ENCODE data around the gene KIZ. TPM values are rescaled to one million over a fixed set of nuclear protein-coding genes. Genes with fewer than 3 reads are reported as not detected.
A peak's percentile ranks its signal among the peaks of the same experiment; 100 is the strongest.

The KIZ gene
- total RNA-seq, 1 experiment from 2014 or later = 43.6 TPM

DNA sequence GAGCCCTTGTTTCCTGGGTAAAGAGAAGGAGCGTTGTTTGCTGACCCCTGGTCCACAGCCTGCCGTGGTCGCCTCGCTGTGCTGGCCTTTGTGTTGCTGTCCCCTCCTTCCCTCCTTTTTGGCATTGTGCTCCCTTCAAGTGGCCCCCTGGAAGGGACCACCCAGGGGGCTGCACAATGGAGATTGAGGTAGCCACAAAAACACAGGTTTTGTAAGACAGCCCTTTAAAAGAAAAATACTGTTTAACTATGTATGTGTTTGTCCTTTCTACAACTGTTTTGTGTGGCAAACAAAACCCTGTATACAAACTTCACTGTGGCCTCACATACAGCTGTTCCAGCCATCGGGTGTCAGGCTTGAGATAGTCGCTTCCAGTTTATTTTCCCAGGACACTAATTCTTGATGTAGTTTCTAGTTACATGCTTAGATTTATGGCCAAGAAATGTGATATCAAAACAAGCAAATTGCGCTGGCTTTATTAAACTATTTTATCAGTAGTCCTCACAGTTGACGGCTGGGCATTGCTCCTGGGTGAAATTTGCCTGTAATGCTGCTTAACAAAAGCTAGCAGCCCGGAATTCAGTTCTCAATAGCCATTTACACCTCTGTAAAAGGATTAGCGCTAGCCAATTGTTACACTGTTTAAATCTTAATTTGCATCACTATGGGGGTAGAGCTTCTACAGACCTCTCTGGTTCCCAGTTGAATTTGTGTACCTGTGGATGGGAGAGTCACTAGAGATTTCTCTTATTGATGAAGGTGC lies 64.1 kb downstream of the KIZ start (continued):
- TF ChIP-seq, protein P1, sequence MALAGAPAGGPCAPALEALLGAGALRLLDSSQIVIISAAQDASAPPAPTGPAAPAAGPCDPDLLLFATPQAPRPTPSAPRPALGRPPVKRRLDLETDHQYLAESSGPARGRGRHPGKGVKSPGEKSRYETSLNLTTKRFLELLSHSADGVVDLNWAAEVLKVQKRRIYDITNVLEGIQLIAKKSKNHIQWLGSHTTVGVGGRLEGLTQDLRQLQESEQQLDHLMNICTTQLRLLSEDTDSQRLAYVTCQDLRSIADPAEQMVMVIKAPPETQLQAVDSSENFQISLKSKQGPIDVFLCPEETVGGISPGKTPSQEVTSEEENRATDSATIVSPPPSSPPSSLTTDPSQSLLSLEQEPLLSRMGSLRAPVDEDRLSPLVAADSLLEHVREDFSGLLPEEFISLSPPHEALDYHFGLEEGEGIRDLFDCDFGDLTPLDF (CRISPR knock-in tag; IDR thresholded peaks at IDR 0.05) = no peak
- TF ChIP-seq JUN (CRISPR knock-in tag; IDR thresholded peaks at IDR 0.05) (no peak), CREB1 (CRISPR knock-in tag; IDR thresholded peaks at IDR 0.05) (no peak), ATF1 (CRISPR knock-in tag; IDR thresholded peaks at IDR 0.05) (no peak)

DNA sequence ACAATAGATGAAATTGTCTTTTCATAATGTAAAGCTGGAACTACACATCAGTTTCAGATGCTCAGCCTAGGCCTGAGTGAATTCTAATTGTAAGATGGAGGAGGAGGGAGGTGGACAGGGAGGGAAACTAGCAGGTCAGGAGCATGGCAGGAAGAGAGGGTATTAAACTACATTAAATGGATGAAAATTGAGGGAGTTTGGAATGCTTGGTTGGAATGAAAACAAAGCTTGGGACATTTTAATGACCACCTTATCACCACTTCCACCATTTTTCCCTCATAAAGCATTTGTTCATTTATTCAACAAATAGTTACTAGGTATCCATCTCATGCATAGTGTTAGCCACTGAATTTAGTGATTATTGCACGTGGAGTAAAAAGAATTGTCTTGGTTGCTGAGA lies 65.0 kb downstream of the KIZ start:
- Mint-ChIP-seq H3K9me3 (no peaks in the 10 kb centered on the region), H3K36me3 (no peaks in the 10 kb centered on the region), H3K4me3 (peak overlapping the region; percentile 66), H3K27me3 (ENCODE audit: low read depth) (no peaks in the 10 kb centered on the region), H3K27ac (peak overlapping the region; percentile 99), H3K4me1 (peaks cover 78% of the 10 kb centered on the region)
- no peak for ATAC-seq
- ChIA-PET POLR2A (interaction anchor here (0.9 to 1.1 kb wide), 3 partner anchors 9 to 65 kb away, joined by 3 to 7 read pairs (median 4); partner anchors contain the start of gene KIZ), CTCF (interaction anchor here (1.1 to 3.9 kb wide), 3 partner anchors 45 to 142 kb away, joined by 3 to 24 read pairs (median 5); no protein-coding TSS in a partner anchor)
- TF ChIP-seq NFATC4 (CRISPR knock-in tag; IDR thresholded peaks at IDR 0.05) (no peak), ESRRA (CRISPR knock-in tag; IDR thresholded peaks at IDR 0.05; ENCODE audit: borderline replicate concordance) (no peak), TCF7 (CRISPR knock-in tag; IDR thresholded peaks at IDR 0.05; ENCODE audit: low read depth) (no peak), RELA (CRISPR knock-in tag; IDR thresholded peaks at IDR 0.05; ENCODE audit: borderline replicate concordance) (no peak)
- TF ChIP-seq, protein P1 (CRISPR knock-in tag; IDR thresholded peaks at IDR 0.05) = no peak
- TF ChIP-seq, protein P2, sequence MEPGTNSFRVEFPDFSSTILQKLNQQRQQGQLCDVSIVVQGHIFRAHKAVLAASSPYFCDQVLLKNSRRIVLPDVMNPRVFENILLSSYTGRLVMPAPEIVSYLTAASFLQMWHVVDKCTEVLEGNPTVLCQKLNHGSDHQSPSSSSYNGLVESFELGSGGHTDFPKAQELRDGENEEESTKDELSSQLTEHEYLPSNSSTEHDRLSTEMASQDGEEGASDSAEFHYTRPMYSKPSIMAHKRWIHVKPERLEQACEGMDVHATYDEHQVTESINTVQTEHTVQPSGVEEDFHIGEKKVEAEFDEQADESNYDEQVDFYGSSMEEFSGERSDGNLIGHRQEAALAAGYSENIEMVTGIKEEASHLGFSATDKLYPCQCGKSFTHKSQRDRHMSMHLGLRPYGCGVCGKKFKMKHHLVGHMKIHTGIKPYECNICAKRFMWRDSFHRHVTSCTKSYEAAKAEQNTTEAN (CRISPR knock-in tag; IDR thresholded peaks at IDR 0.05) = no peak
- TF ChIP-seq, protein P3, sequence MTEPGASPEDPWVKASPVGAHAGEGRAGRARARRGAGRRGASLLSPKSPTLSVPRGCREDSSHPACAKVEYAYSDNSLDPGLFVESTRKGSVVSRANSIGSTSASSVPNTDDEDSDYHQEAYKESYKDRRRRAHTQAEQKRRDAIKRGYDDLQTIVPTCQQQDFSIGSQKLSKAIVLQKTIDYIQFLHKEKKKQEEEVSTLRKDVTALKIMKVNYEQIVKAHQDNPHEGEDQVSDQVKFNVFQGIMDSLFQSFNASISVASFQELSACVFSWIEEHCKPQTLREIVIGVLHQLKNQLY (CRISPR knock-in tag; IDR thresholded peaks at IDR 0.05) = no peak
- no peak for DNase-seq (ENCODE audit: low spot score)

DNA sequence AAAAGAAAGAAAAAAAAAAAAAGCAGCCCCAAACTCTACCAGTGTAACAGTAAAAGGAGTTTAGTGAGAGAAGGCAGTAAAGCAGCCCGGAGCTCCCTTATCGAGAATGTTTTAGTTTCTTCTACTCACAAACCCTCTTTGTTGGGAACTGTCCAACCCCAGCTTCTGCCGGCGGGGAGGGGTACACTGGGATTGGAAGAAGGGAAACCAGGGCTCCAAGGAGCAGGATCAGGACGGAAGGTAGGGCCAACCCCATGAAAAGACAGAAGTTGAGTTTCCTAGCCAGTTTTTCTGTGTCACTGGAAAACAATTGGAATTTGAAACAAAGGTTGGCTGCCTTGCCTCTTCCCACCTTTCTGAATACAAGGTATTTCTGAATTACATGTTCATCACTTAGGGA lies 66.0 kb downstream of the KIZ start:
- no peaks in the 10 kb centered on the region for H3K27me3 Mint-ChIP-seq (ENCODE audit: low read depth)
- H3K36me3 Mint-ChIP-seq = no peaks in the 10 kb centered on the region
- H3K27ac Mint-ChIP-seq = peak overlapping the region; percentile 99
- TF ChIP-seq, protein P4, sequence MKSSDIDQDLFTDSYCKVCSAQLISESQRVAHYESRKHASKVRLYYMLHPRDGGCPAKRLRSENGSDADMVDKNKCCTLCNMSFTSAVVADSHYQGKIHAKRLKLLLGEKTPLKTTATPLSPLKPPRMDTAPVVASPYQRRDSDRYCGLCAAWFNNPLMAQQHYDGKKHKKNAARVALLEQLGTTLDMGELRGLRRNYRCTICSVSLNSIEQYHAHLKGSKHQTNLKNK (CRISPR knock-in tag; IDR thresholded peaks at IDR 0.05) = no peak
- TF ChIP-seq, protein P5, sequence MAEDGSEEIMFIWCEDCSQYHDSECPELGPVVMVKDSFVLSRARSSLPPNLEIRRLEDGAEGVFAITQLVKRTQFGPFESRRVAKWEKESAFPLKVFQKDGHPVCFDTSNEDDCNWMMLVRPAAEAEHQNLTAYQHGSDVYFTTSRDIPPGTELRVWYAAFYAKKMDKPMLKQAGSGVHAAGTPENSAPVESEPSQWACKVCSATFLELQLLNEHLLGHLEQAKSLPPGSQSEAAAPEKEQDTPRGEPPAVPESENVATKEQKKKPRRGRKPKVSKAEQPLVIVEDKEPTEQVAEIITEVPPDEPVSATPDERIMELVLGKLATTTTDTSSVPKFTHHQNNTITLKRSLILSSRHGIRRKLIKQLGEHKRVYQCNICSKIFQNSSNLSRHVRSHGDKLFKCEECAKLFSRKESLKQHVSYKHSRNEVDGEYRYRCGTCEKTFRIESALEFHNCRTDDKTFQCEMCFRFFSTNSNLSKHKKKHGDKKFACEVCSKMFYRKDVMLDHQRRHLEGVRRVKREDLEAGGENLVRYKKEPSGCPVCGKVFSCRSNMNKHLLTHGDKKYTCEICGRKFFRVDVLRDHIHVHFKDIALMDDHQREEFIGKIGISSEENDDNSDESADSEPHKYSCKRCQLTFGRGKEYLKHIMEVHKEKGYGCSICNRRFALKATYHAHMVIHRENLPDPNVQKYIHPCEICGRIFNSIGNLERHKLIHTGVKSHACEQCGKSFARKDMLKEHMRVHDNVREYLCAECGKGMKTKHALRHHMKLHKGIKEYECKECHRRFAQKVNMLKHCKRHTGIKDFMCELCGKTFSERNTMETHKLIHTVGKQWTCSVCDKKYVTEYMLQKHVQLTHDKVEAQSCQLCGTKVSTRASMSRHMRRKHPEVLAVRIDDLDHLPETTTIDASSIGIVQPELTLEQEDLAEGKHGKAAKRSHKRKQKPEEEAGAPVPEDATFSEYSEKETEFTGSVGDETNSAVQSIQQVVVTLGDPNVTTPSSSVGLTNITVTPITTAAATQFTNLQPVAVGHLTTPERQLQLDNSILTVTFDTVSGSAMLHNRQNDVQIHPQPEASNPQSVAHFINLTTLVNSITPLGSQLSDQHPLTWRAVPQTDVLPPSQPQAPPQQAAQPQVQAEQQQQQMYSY (CRISPR knock-in tag; IDR thresholded peaks at IDR 0.05) = peak; percentile 99
- TF ChIP-seq FOXK1 (CRISPR knock-in tag; IDR thresholded peaks at IDR 0.05) = no peak
- TF ChIP-seq, protein P6, sequence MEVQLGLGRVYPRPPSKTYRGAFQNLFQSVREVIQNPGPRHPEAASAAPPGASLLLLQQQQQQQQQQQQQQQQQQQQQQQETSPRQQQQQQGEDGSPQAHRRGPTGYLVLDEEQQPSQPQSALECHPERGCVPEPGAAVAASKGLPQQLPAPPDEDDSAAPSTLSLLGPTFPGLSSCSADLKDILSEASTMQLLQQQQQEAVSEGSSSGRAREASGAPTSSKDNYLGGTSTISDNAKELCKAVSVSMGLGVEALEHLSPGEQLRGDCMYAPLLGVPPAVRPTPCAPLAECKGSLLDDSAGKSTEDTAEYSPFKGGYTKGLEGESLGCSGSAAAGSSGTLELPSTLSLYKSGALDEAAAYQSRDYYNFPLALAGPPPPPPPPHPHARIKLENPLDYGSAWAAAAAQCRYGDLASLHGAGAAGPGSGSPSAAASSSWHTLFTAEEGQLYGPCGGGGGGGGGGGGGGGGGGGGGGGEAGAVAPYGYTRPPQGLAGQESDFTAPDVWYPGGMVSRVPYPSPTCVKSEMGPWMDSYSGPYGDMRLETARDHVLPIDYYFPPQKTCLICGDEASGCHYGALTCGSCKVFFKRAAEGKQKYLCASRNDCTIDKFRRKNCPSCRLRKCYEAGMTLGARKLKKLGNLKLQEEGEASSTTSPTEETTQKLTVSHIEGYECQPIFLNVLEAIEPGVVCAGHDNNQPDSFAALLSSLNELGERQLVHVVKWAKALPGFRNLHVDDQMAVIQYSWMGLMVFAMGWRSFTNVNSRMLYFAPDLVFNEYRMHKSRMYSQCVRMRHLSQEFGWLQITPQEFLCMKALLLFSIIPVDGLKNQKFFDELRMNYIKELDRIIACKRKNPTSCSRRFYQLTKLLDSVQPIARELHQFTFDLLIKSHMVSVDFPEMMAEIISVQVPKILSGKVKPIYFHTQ (CRISPR knock-in tag; IDR thresholded peaks at IDR 0.05) = no peak
- peaks cover 80% of the 10 kb centered on the region for H3K4me1 Mint-ChIP-seq
- ATAC-seq (peak; percentile 80), DNase-seq (ENCODE audit: low spot score) (peak; percentile 77)
- POLR2A ChIA-PET = interaction anchor here (0.9 to 1.4 kb wide), 3 partner anchors 66 to 91 kb away, joined by 4 read pairs; partner anchors contain the start of gene KIZ
- peak overlapping the region; percentile 66 for H3K4me3 Mint-ChIP-seq
- H3K9me3 Mint-ChIP-seq = no peaks in the 10 kb centered on the region
- CTCF ChIA-PET = interaction anchor here (0.7 to 3.9 kb wide), 4 partner anchors 44 to 858 kb away, joined by 3 to 24 read pairs (median 4); no protein-coding TSS in a partner anchor
